Fibroblast of lung (primary cell): ENCODE measurements around the gene CDCA4.

Experiments
- CTCF ChIP-seq, 2 donors: IDR thresholded peaks in 1 of 2; conservative IDR thresholded peaks in 1 of 2; 1 replicate in 1 of 2; 2 replicates in 1 of 2; pipeline ENCODE4 v1.5.1; 2011 to 2012; ENCODE audit warnings: low read length in 2 of 2, control low read depth in 1 of 2, inconsistent platforms in 1 of 2, low read depth in 1 of 2, mild to moderate bottlenecking in 1 of 2
- EZH2 ChIP-seq: IDR thresholded peaks from 2 replicates; pipeline ENCODE4 v1.5.1; 2012; ENCODE audit warnings: low read length, control low read depth, mild to moderate bottlenecking; ENCODE audit errors: missing control alignments

- TF ChIP-seq CTCF (conservative IDR thresholded peaks at IDR 0.05 in 1 of 2, IDR thresholded peaks at IDR 0.05 in 1 of 2; ENCODE audit: low read depth in 1 of 2, low read length in 2 of 2): no peak
- TF ChIP-seq EZH2: no peak
These were observed 29.0 kb downstream of the CDCA4 start for GRCh38 chr14:104991896-104992230.
